PFSK-1 (cell line): ENCODE data around the gene ZNF101.

ENCODE experiments used
- FOXP2 ChIP-seq: optimal IDR thresholded peaks from 2 replicates; pipeline ENCODE3; 2011; ENCODE audit warnings: borderline replicate concordance, control low read depth, inconsistent platforms; ENCODE audit not compliant: insufficient read depth; ENCODE audit errors: extremely low read length, extremely low read depth
- POLR2AphosphoS5 ChIP-seq: IDR thresholded peaks from 2 replicates; pipeline ENCODE4 v1.6.1; 2012; ENCODE audit warnings: low read depth, mild to moderate bottlenecking, control low read depth, low read length, moderate library complexity
- REST ChIP-seq, 2 experiments: IDR thresholded peaks; 2 replicates each; pipeline versions ENCODE4 v1.6.1 to v1.8.0; 2011 to 2012; ENCODE audit warnings: low read depth in 2 of 2, low read length in 2 of 2, control low read depth in 1 of 2, inconsistent platforms in 1 of 2, mild to moderate bottlenecking in 1 of 2, moderate library complexity in 1 of 2; ENCODE audit not compliant: insufficient read depth in 1 of 2
- SIN3A ChIP-seq: IDR thresholded peaks from 2 replicates; pipeline ENCODE4 v1.6.1; 2012; ENCODE audit warnings: mild to moderate bottlenecking, low read length, moderate library complexity, borderline replicate concordance; ENCODE audit not compliant: insufficient read depth
- TAF1 ChIP-seq: IDR thresholded peaks from 2 replicates; pipeline ENCODE4 v1.6.1; 2012; ENCODE audit warnings: low read length, control low read depth, borderline replicate concordance; ENCODE audit not compliant: insufficient read depth

ZNF101 gene

GRCh38 chr19:19656451-19657396 is 11.9 kb upstream of the ZNF101 start:
- TF ChIP-seq FOXP2 (no peak), REST (IDR thresholded peaks at IDR 0.05; ENCODE audit: insufficient read depth in 1 of 2, low read depth in 2 of 2, low read length in 2 of 2) (no peak), TAF1 (no peak), POLR2AphosphoS5 (no peak), SIN3A (no peak)

DNA sequence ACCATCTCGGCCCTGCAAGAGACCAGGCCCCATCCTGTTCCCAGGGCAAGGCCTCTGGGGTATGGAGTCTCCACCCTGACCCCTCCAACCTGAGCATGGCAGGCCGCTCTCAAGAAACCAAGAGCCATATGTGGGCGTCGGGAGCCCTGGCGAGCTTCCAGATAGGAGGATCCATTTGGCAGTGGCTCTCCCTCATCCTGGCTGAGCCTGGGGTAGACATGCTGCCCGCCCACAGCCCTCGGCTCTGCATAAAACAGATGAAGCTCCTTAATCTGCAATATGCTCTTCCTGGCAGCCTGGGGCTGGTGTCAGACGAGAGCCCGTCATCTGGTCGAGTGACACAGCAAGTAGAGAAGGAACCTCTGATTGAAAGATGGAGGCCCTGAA is 11.2 kb upstream of the ZNF101 start:
- TF ChIP-seq REST (IDR thresholded peaks at IDR 0.05; ENCODE audit: insufficient read depth in 1 of 2, low read depth in 2 of 2, low read length in 2 of 2) (no peak), SIN3A (no peak), TAF1 (no peak), FOXP2 (no peak), POLR2AphosphoS5 (no peak)

DNA sequence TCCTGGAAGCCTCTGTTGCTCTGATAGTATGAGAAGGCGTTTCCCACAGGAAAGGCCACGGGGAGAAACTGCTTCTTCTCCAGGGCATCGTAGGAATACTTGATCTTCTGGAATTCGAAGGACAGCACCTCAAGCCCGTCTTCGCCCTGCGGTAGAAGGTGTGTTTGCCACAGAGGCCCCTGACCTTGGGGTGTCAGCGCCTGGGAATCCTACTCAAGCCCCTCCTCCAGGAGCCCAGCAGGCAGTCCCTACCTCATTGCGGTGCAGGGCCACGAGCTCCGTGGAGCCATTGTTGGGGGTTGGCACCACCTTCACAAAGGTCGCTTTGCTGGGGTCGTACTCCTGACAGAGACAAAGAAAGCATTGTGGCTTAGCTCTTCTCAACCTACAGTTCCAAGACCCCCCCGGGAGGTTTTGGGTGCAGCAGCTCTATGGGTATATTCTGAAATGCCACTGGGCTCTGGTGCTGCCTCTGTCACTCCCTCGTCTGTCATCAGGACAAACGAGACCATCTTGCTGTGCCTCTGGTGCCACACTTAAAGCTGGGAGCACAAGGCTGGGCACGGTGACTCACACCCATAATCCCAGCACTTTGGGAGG is 8.9 kb upstream of the ZNF101 start:
- no peak for TF ChIP-seq REST (IDR thresholded peaks at IDR 0.05; ENCODE audit: insufficient read depth in 1 of 2, low read depth in 2 of 2, low read length in 2 of 2)
- TF ChIP-seq FOXP2: no peak

DNA sequence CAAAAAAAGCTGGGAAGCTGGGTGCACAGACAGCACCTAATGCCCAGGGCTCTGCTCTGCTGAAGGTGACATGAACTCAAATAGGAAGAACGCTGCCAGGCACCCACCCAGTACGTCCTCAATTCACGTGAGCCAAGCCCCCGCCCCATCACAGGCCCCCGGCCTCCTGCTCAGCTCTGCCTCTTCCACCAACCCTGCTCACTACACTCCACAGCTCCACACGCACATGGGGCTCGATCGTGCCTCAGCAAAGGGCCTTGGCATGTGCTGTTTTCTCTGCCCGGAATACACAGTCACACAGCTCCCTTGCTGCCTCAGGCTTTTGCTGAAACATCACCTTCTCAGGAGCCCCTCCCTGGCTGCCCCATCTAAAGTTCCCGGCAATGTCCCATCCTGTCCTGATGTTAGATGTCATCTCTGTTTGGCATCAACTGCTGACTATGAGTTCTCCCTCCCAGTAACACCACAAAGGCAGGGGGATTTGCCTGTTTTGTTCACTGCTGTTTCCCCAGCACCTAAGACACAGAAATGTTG is 7.4 kb upstream of the ZNF101 start:
- TF ChIP-seq SIN3A: no peak
- TF ChIP-seq TAF1: no peak
- no peak for TF ChIP-seq POLR2AphosphoS5
- TF ChIP-seq REST (IDR thresholded peaks at IDR 0.05; ENCODE audit: insufficient read depth in 1 of 2, low read depth in 2 of 2, low read length in 2 of 2): no peak
- no peak for TF ChIP-seq FOXP2
